Transverse colon (tissue), 4 donors: ENCODE data around the gene SART3. TPM values are rescaled to one million over a fixed set of nuclear protein-coding genes. Genes with fewer than 3 reads are reported as not detected.

Source experiments
- DNase-seq: peaks from one replicate; pipeline ENCODE4 v3.0.0-alpha.2; 2019
- H3K27ac ChIP-seq, 4 donors: fragments of 200-600 bp; sonication (generic); 2 replicates each; pipeline ENCODE4 v1.5.1; 2016 to 2018; ENCODE audit warnings: inconsistent platforms in 4 of 4
- H3K27me3 ChIP-seq: fragments of 200-600 bp; sonication (generic); 2 replicates; pipeline ENCODE4 v1.5.1; 2017; ENCODE audit warnings: inconsistent platforms
- H3K36me3 ChIP-seq, 4 donors: fragments of 200-600 bp; sonication (generic); 2 replicates each; pipeline ENCODE4 v1.5.1; 2017 to 2019; ENCODE audit warnings: inconsistent platforms in 4 of 4
- H3K4me1 ChIP-seq, 4 donors: fragments of 200-600 bp; sonication (generic); 2 replicates each; pipeline ENCODE4 v1.5.1; 2017 to 2020; ENCODE audit warnings: inconsistent platforms in 4 of 4
- H3K4me3 ChIP-seq, 4 donors: fragments of 200-600 bp; sonication (generic); 1 replicate in 1 of 4; 2 replicates in 3 of 4; pipeline versions ENCODE4 v1.5.1 to v1.6.1; 2017 to 2019; ENCODE audit warnings: inconsistent platforms in 4 of 4
- H3K9me3 ChIP-seq, 2 donors: fragments of 200-600 bp; sonication (generic); 2 replicates each; pipeline ENCODE4 v1.5.1; 2017 to 2019; ENCODE audit warnings: inconsistent platforms in 2 of 2
- EP300 ChIP-seq: sonication (generic); formaldehyde crosslinking; IDR thresholded peaks from one replicate; pipeline ENCODE4 v1.6.1; 2017; ENCODE audit warnings: antibody characterized with exemption, low read depth
- POLR2A ChIP-seq: fragments of 450-650 bp; IDR thresholded peaks from one replicate; pipeline ENCODE4 v1.6.1; 2016; ENCODE audit warnings: antibody characterized with exemption, mild to moderate bottlenecking, moderate library complexity
- POLR2AphosphoS5 ChIP-seq, 3 donors: sonication (generic); formaldehyde crosslinking; IDR thresholded peaks; one replicate each; pipeline ENCODE4 v1.6.1; 2016; ENCODE audit warnings: antibody characterized with exemption in 3 of 3
- WGBS, 2 donors: methylation state at CpG; one replicate each; pipeline ENCODE4 v1.1.5; 2018; ENCODE audit warnings: low coverage in 1 of 2; 5-methylcytosine and 5-hydroxymethylcytosine counted together
- in situ Hi-C, 4 donors: fragments of 200-750 bp; cut with MboI; loops; one replicate each; pipeline versions ENCODE4 v1.15.0 to v1.15.1; 2017; ENCODE audit warnings: low sequenced_read_pairs in 3 of 4, low pct_ligation_motif_present in 1 of 4, low pct_unique_long_range_greater_than_20kb in 1 of 4
- intact Hi-C: fragments of 100-400 bp; cut with DNase I; formaldehyde crosslinking; loops from one replicate; pipeline ENCODE4 v1.15.1; 2023; ENCODE audit warnings: low total_unique reads
- total RNA-seq, 4 donors: library from RNA; depleted of rRNA; stranded (reverse); fragments of >200 nt; gene quantifications; one replicate each; pipeline ENCODE4 v1.1.0, GENCODE V29; 2016
- TF ChIP-seq, protein P1 (sequence below), 5 experiments: fragments of 200-600 bp in 3 of 5; fragments of 450-650 bp in 2 of 5; sonication (generic) in 3 of 5; IDR thresholded peaks; 1 replicate in 2 of 5; 2 replicates in 3 of 5; pipeline ENCODE4 v1.5.1; 2016 to 2017; ENCODE audit warnings: antibody characterized with exemption in 5 of 5, inconsistent platforms in 3 of 5, mild to moderate bottlenecking in 2 of 5, moderate library complexity in 1 of 5

SART3 gene
- total RNA-seq, 4 donors from 2014 or later = 25.3 to 177 (median 77.4) TPM

DNA sequence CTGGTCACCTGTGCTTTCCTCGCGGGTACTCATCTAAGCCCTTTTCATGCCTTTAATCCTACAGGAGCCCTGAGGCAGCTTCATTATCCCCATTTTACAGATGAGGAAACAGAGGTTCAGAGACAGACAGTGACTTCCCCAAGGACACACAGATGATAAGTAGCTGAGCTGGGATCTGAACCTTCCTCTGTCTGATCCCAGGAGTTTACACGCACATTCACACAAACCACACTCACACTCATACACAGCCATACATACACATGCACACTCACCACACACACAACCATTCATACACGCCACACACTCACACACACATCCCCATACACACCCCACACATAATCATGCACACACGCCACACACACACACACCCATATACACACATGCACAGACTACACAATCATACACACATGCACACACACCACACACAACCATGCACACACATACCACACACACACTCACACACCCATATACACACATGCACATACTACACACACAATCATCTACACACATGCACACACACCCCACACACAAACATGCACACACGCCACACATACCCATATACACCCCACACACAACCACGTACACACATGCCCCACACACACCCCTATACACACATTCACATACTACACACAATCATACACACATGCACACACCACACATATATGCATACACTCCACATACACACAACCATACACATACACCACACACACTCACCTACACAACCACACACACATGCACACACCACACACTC lies 34.2 kb upstream of the SART3 start:
- in situ Hi-C loops = no loop called here
- no peaks in the 10 kb centered on the region for H3K4me1 ChIP-seq
- no peaks in the 10 kb centered on the region for H3K36me3 ChIP-seq
- no peak for DNase-seq
- WGBS, 2 donors = 76 to 94% methylated on average over 5 to 7 of the region's 7 CpGs
- no peak overlapping the region for H3K4me3 ChIP-seq
- intact Hi-C loops = no loop called here
- H3K27ac ChIP-seq = no peak overlapping the region
- no peak for TF ChIP-seq POLR2A
- TF ChIP-seq, protein P1, sequence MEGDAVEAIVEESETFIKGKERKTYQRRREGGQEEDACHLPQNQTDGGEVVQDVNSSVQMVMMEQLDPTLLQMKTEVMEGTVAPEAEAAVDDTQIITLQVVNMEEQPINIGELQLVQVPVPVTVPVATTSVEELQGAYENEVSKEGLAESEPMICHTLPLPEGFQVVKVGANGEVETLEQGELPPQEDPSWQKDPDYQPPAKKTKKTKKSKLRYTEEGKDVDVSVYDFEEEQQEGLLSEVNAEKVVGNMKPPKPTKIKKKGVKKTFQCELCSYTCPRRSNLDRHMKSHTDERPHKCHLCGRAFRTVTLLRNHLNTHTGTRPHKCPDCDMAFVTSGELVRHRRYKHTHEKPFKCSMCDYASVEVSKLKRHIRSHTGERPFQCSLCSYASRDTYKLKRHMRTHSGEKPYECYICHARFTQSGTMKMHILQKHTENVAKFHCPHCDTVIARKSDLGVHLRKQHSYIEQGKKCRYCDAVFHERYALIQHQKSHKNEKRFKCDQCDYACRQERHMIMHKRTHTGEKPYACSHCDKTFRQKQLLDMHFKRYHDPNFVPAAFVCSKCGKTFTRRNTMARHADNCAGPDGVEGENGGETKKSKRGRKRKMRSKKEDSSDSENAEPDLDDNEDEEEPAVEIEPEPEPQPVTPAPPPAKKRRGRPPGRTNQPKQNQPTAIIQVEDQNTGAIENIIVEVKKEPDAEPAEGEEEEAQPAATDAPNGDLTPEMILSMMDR (IDR thresholded peaks at IDR 0.05) = no peak
- no peak for TF ChIP-seq POLR2AphosphoS5 (IDR thresholded peaks at IDR 0.05)
- TF ChIP-seq EP300 = no peak
- H3K9me3 ChIP-seq = no peaks in the 10 kb centered on the region
- H3K27me3 ChIP-seq = no peaks in the 10 kb centered on the region

- Histone ChIP-seq H3K4me1 (no peaks in the 10 kb centered on the region), H3K27ac (peak overlapping the region in 1 of 4 donors; percentile 4), H3K4me3 (no peak overlapping the region), H3K27me3 (no peaks in the 10 kb centered on the region), H3K9me3 (no peaks in the 10 kb centered on the region), H3K36me3 (no peaks in the 10 kb centered on the region)
- intact Hi-C loops = no loop called here
- no peak for DNase-seq
- in situ Hi-C loops = no loop called here
- whole genome bisulfite sequencing, 2 donors = 85 to 93% methylated on average over 7 to 10 of the region's 10 CpGs
- TF ChIP-seq POLR2AphosphoS5 (IDR thresholded peaks at IDR 0.05) (no peak), POLR2A (no peak), EP300 (no peak)
- TF ChIP-seq, protein P1 (IDR thresholded peaks at IDR 0.05) = no peak
Observed at GRCh38 chr12:108594323-108594903, 33.4 kb upstream of the SART3 start.

DNA sequence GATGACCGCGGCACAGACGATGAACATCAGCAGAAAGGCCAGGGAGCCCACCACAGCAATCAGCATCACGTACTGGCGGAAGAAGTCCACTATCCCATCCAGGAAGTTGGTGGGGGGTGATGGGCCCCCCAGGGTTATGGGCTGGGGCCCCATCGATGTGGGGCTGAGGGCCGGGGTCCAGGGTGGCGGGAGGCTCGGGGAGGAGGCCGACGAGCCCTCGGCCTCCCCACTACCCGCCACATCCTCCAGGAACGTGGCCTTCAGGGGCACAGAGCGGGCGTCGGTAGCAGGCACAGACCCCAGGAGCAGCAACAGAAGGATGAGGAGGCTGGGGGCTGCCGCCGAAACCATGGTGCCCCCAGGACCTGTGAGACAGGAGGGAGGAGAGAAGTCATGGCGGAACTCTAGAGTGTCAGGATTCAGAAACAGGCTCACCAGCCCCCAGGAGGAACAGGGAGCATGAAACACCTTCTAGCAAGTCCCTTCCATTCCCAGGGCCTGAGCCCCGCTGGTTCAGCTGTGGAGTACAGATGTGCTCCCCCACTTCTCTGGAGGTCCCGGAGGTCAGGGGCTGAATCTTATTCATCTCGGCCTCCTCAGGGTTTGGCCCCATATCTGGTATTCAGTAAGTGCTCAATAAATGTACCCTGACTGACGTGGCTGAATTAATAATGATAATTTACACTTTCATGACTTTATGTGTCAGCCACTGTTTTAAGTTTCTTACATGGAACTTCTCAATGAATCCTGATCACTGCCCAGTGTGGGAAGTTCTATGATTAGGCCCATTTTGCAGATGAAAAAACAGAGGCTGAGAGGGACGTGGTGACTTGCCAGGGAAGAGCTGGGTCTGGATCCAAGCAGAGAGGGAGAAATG lies 31.3 kb upstream of the SART3 start:
- no peak for DNase-seq
- Histone ChIP-seq H3K4me1 (peaks cover 0 to 3% (median 0%) of the 10 kb centered on the region in 4 donors), H3K27me3 (no peaks in the 10 kb centered on the region), H3K36me3 (no peaks in the 10 kb centered on the region), H3K9me3 (no peaks in the 10 kb centered on the region), H3K4me3 (no peak overlapping the region), H3K27ac (no peak overlapping the region)
- intact Hi-C loops = no loop called here
- 93 to 95% methylated on average over 3 to 25 of the region's 25 CpGs for WGBS, 2 donors
- TF ChIP-seq POLR2AphosphoS5 (IDR thresholded peaks at IDR 0.05) (no peak), POLR2A (no peak), EP300 (no peak)
- TF ChIP-seq, protein P1 (IDR thresholded peaks at IDR 0.05) = no peak
- in situ Hi-C loops = no loop called here
